ENCODE measurements around the gene FOXC1.

FOXC1 gene

GRCh38 chr6:1643830-1644445 is 34.2 kb downstream of the FOXC1 start:
- no peak for DNase-seq (ENCODE audit: low read depth, low spot score)

- no peak for DNase-seq (ENCODE audit: low read depth, low spot score)
Observed at GRCh38 chr6:1644516-1645060, 34.9 kb downstream of the FOXC1 start.

GRCh38 chr6:1645466-1646185 is 35.9 kb downstream of the FOXC1 start:
- DNase-seq (ENCODE audit: low read depth, low spot score), result no peak

GRCh38 chr6:1651362-1651761 is 41.6 kb downstream of the FOXC1 start:
- no peak for DNase-seq (ENCODE audit: low read depth, low spot score)

- DNase-seq (ENCODE audit: low read depth, low spot score), result no peak
Observed at GRCh38 chr6:1652842-1653241, 43.1 kb downstream of the FOXC1 start.

- no peak for DNase-seq (ENCODE audit: low read depth, low spot score)
Observed at GRCh38 chr6:1654054-1654453, 44.3 kb downstream of the FOXC1 start.

GRCh38 chr6:1657116-1657770 is 47.5 kb downstream of the FOXC1 start:
- DNase-seq (ENCODE audit: low read depth, low spot score), result no peak

GRCh38 chr6:1657771-1658165 is 48.1 kb downstream of the FOXC1 start:
- no peak for DNase-seq (ENCODE audit: low read depth, low spot score)

GRCh38 chr6:1658212-1659005 is 48.7 kb downstream of the FOXC1 start:
- DNase-seq (ENCODE audit: low read depth, low spot score), result no peak

- DNase-seq (ENCODE audit: low read depth, low spot score), result no peak
Observed at GRCh38 chr6:1659816-1660215, 50.1 kb downstream of the FOXC1 start.

- no peak for DNase-seq (ENCODE audit: low read depth, low spot score)
Observed at GRCh38 chr6:1662534-1662933, 52.8 kb downstream of the FOXC1 start.

All from iPS DF 19.7 (cell line).